ENCODE measurements around the gene NHERF2. TPM values are rescaled to one million over a fixed set of nuclear protein-coding genes. Genes with fewer than 3 reads are reported as not detected.

NHERF2 gene
- total RNA-seq, 1 experiment from 2014 or later = 174 TPM

- intact Hi-C loops (cut with micrococcal nuclease; ENCODE audit: unreplicated experiment) (no loop called here), in situ Hi-C loops (cut with HindIII; ENCODE audit: low pct_unique_long_range_greater_than_20kb, low sequenced_read_pairs) (no loop called here)
- Histone ChIP-seq H3K36me3 (ENCODE audit: control insufficient read depth, insufficient read depth, low read length) (peaks cover 9% of the 10 kb centered on the region; the same call in 1 of the 2 replicates), H3K4me3 (ENCODE audit: low read depth in 2 of 2, low read length in 2 of 2) (no peak overlapping the region), H3K27ac (ENCODE audit: low read length) (peak overlapping the region; percentile 62), H3K9me3 (ENCODE audit: control insufficient read depth, insufficient read depth, low read depth, low read length) (no peaks in the 10 kb centered on the region), H3K4me1 (ENCODE audit: control insufficient read depth, insufficient read depth, low read length) (peaks cover 46% of the 10 kb centered on the region), H3K27me3 (ENCODE audit: control insufficient read depth, insufficient read depth, low read length) (no peaks in the 10 kb centered on the region)
- POLR2A ChIA-PET = interaction anchor here (0.5 to 1.2 kb wide), 2 partner anchors 17 to 59 kb away, joined by 4 to 5 read pairs; partner anchors contain the start of gene RPS2
- CTCF ChIA-PET = no interaction called here
- no TSS peak for BruUV-seq (replicated peaks)
- DNase-seq (ENCODE audit: low read depth, low spot score) = no peak
- TF ChIP-seq REST (IDR thresholded peaks at IDR 0.05; ENCODE audit: insufficient read depth in 1 of 2, low read depth in 2 of 2, low read length in 1 of 2) = no peak
- 0 out of 2 replicates have a peak, but pooled peaks have one; percentile 37 for TF ChIP-seq POLR2AphosphoS5 (IDR thresholded peaks at IDR 0.05; ENCODE audit: low read depth, low read length)
- 0 out of 2 replicates have a peak, but pooled peaks have one; percentile 20 for TF ChIP-seq TCF7L2 (IDR thresholded peaks at IDR 0.05; ENCODE audit: low read depth, low read length)
- TF ChIP-seq CTCF (IDR thresholded peaks at IDR 0.05) = no peak
- ATAC-seq = peak; percentile 20
Measured at GRCh38 chr16:1982013-1982433, 44.7 kb upstream of the NHERF2 start.

- Histone ChIP-seq H3K4me3 (ENCODE audit: low read depth in 2 of 2, low read length in 2 of 2) (peak overlapping the region; percentile 63 to 76), H3K4me1 (ENCODE audit: control insufficient read depth, insufficient read depth, low read length) (peaks cover 46% of the 10 kb centered on the region), H3K36me3 (ENCODE audit: control insufficient read depth, insufficient read depth, low read length) (peaks cover 9% of the 10 kb centered on the region; the same call in 1 of the 2 replicates), H3K27ac (ENCODE audit: low read length) (peak overlapping the region; percentile 62), H3K9me3 (ENCODE audit: control insufficient read depth, insufficient read depth, low read depth, low read length) (no peaks in the 10 kb centered on the region), H3K27me3 (ENCODE audit: control insufficient read depth, insufficient read depth, low read length) (no peaks in the 10 kb centered on the region)
- ChIA-PET CTCF (interaction anchor here (0.7 kb wide), 1 partner anchor 165 kb away, joined by 3 read pairs; no protein-coding TSS in a partner anchor), POLR2A (interaction anchor here (1.1 kb wide), 1 partner anchor 16 kb away, joined by 8 read pairs; the partner anchor contains the start of gene RNF151)
- in situ Hi-C loops (cut with HindIII; ENCODE audit: low pct_unique_long_range_greater_than_20kb, low sequenced_read_pairs) (no loop called here), intact Hi-C loops (cut with micrococcal nuclease; ENCODE audit: unreplicated experiment) (no loop called here)
- ATAC-seq (no peak), DNase-seq (ENCODE audit: low read depth, low spot score) (no peak)
- TF ChIP-seq TCF7L2 (IDR thresholded peaks at IDR 0.05; ENCODE audit: low read depth, low read length) = no peak
- TF ChIP-seq SIN3A (IDR thresholded peaks at IDR 0.05; ENCODE audit: borderline replicate concordance, insufficient read depth, low read depth, low read length) = no peak
- no peak for TF ChIP-seq CTCF (IDR thresholded peaks at IDR 0.05)
- no peak for TF ChIP-seq POLR2AphosphoS5 (IDR thresholded peaks at IDR 0.05; ENCODE audit: low read depth, low read length)
- TF ChIP-seq REST (IDR thresholded peaks at IDR 0.05; ENCODE audit: insufficient read depth in 1 of 2, low read depth in 2 of 2, low read length in 1 of 2) = no peak
- no TSS peak for BruUV-seq (replicated peaks)
Measured at GRCh38 chr16:1982991-1983543, 43.6 kb upstream of the NHERF2 start.

Data from Panc1 (cell line).